HEK293 (cell line): ENCODE data around the gene CNBP.

Experiments used
- CTCF ChIA-PET: fragments of 350-600 bp; formaldehyde crosslinking; extraction: SDS; loops from one replicate; lab custom pipeline; 2021; ENCODE audit warnings: antibody characterized with exemption; lab: Yijun Ruan, JAX
- POLR2A ChIA-PET: fragments of 300-600 bp; formaldehyde crosslinking; extraction: SDS; loops from one replicate; lab custom pipeline; 2020; ENCODE audit warnings: antibody characterized with exemption, inconsistent platforms; lab: Yijun Ruan, JAX
- H3K27ac ChIP-seq: fragments of 200-500 bp; sonication (Bioruptor generic); 2 replicates; pipeline ENCODE4 v1.5.1; 2014; ENCODE audit warnings: low read depth, low read length, control low read depth, inconsistent platforms; ENCODE audit errors: extremely low read depth
- H3K36me3 ChIP-seq, 2 experiments: fragments of 200-500 bp in 1 of 2; sonication (Bioruptor generic) in 1 of 2; 1 replicate in 1 of 2; 2 replicates in 1 of 2; pipeline ENCODE4 v1.5.1; 2014 to 2017; ENCODE audit warnings: inconsistent platforms in 2 of 2, low read length in 2 of 2; ENCODE audit not compliant: control insufficient read depth in 2 of 2, insufficient read depth in 1 of 2
- H3K4me1 ChIP-seq: fragments of 200-500 bp; sonication (Bioruptor generic); 2 replicates; pipeline ENCODE4 v1.5.1; 2014; ENCODE audit warnings: mild to moderate bottlenecking, low read length, inconsistent platforms; ENCODE audit not compliant: control insufficient read depth, insufficient read depth
- H3K4me3 ChIP-seq: 2 replicates; pipeline ENCODE4 v1.5.1; 2011; ENCODE audit warnings: low read depth, mild to moderate bottlenecking, control low read depth, low read length, moderate library complexity
- H3K9me3 ChIP-seq: fragments of 200-500 bp; sonication (Bioruptor generic); 2 replicates; pipeline ENCODE4 v1.5.1; 2014; ENCODE audit warnings: low read depth, low read length, inconsistent platforms; ENCODE audit not compliant: control insufficient read depth, insufficient read depth
- GLIS1 ChIP-seq: fragments of 450-650 bp; formaldehyde crosslinking; IDR thresholded peaks from 2 replicates; pipeline ENCODE4 v1.5.1; 2016; ENCODE audit warnings: missing biosample characterization, missing genetic modification characterization
- GLIS2 ChIP-seq: fragments of 450-650 bp; formaldehyde crosslinking; IDR thresholded peaks from 2 replicates; pipeline ENCODE4 v1.5.1; 2016; ENCODE audit warnings: missing biosample characterization, missing genetic modification characterization
- KLF1 ChIP-seq: fragments of 450-650 bp; formaldehyde crosslinking; IDR thresholded peaks from 2 replicates; pipeline ENCODE4 v1.5.1; 2016; ENCODE audit warnings: missing biosample characterization, missing genetic modification characterization
- KLF8 ChIP-seq: fragments of 450-650 bp; formaldehyde crosslinking; IDR thresholded peaks from 2 replicates; pipeline ENCODE4 v1.5.1; 2016; ENCODE audit warnings: missing biosample characterization, missing genetic modification characterization
- PATZ1 ChIP-seq: fragments of 450-650 bp; formaldehyde crosslinking; IDR thresholded peaks from 2 replicates; pipeline ENCODE4 v1.5.1; 2016; ENCODE audit warnings: missing biosample characterization, missing genetic modification characterization
- PRDM6 ChIP-seq: fragments of 450-650 bp; formaldehyde crosslinking; IDR thresholded peaks from 2 replicates; pipeline ENCODE4 v1.5.1; 2017; ENCODE audit warnings: missing biosample characterization, missing genetic modification characterization
- SP2 ChIP-seq: fragments of 450-650 bp; formaldehyde crosslinking; IDR thresholded peaks from 2 replicates; pipeline ENCODE4 v1.5.1; 2016; ENCODE audit warnings: missing biosample characterization, missing genetic modification characterization
- TCF7L2 ChIP-seq: IDR thresholded peaks from 2 replicates; pipeline ENCODE4 v1.6.1; 2011; ENCODE audit warnings: low read depth, mild to moderate bottlenecking, inconsistent platforms, low read length, moderate library complexity, borderline replicate concordance
- ZBTB17 ChIP-seq: fragments of 450-650 bp; formaldehyde crosslinking; IDR thresholded peaks from 2 replicates; pipeline ENCODE4 v1.5.1; 2016; ENCODE audit warnings: missing biosample characterization, missing genetic modification characterization
- ZBTB8A ChIP-seq: fragments of 450-650 bp; formaldehyde crosslinking; IDR thresholded peaks from 2 replicates; pipeline ENCODE4 v1.5.1; 2016; ENCODE audit warnings: missing biosample characterization, missing genetic modification characterization
- ZFHX2 ChIP-seq: fragments of 450-650 bp; formaldehyde crosslinking; conservative IDR thresholded peaks from 2 replicates; pipeline ENCODE4 v1.5.1; 2016; ENCODE audit warnings: missing biosample characterization, missing genetic modification characterization
- ZNF138 ChIP-seq: fragments of 450-650 bp; formaldehyde crosslinking; IDR thresholded peaks from 2 replicates; pipeline ENCODE4 v1.5.1; 2016; ENCODE audit warnings: missing biosample characterization, missing genetic modification characterization, borderline replicate concordance
- ZNF423 ChIP-seq: fragments of 450-650 bp; formaldehyde crosslinking; IDR thresholded peaks from 2 replicates; pipeline ENCODE4 v1.5.1; 2016; ENCODE audit warnings: missing biosample characterization, missing genetic modification characterization
- ZNF48 ChIP-seq: fragments of 450-650 bp; formaldehyde crosslinking; IDR thresholded peaks from 2 replicates; pipeline ENCODE4 v1.5.1; 2016; ENCODE audit warnings: missing biosample characterization, missing genetic modification characterization
- ZNF558 ChIP-seq: fragments of 450-650 bp; formaldehyde crosslinking; IDR thresholded peaks from 2 replicates; pipeline ENCODE4 v1.5.1; 2016; ENCODE audit warnings: missing biosample characterization, missing genetic modification characterization
- ZNF600 ChIP-seq: fragments of 450-650 bp; formaldehyde crosslinking; IDR thresholded peaks from 2 replicates; pipeline ENCODE4 v1.5.1; 2016; ENCODE audit warnings: missing biosample characterization, missing genetic modification characterization
- ZNF792 ChIP-seq: fragments of 450-650 bp; formaldehyde crosslinking; IDR thresholded peaks from 2 replicates; pipeline ENCODE4 v1.5.1; 2016; ENCODE audit warnings: missing biosample characterization, missing genetic modification characterization
- TF ChIP-seq, protein P1 (sequence below): fragments of 450-650 bp; formaldehyde crosslinking; IDR thresholded peaks from 2 replicates; pipeline ENCODE4 v1.5.1; 2017; ENCODE audit warnings: missing biosample characterization, mild to moderate bottlenecking, missing genetic modification characterization, moderate library complexity
- TF ChIP-seq, protein P2 (sequence below): fragments of 450-650 bp; formaldehyde crosslinking; conservative IDR thresholded peaks from 2 replicates; pipeline ENCODE4 v1.5.1; 2016; ENCODE audit warnings: low read depth, missing biosample characterization, missing genetic modification characterization

Gene CNBP

DNA sequence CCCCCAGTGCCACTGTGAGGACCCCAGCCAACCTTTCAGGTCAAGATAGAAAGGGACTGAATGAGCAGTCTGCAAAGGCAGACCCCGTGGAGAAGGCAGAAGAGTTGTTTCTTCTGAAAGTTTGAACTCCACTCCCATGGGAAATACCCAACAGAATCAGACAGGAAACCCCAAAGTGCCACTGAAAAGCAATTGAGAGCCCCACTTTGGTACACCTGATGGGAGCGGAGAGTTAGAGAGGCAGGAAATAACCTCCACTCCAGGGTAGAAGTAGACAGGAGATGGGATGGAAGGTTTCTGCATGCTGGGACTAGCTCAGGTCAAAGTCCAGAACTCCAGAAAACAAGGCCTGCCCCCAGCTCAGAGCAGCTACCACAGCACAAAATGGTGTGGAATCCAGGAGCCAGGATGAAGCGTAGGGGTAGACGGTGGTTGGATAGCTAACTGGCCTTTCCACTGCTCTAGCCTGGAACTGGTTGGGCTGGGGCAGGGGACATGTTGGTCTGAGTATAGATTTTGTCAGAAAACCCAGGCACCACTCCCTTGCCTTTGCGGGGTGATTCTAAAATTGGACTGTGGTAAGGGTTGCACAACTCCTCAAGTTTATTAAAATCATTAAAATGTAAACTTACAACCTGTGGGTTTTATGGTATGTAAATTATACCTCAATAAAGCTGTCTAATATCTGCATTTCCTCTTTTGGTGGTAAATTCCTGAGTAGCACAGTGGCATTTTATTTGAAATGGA is 60.2 kb downstream of the CNBP start:
- peaks cover 0 to 14% of the 10 kb centered on the region in 2 experiments; a peak in 1 of 3 replicates for H3K36me3 ChIP-seq
- no peak overlapping the region for H3K27ac ChIP-seq
- CTCF ChIA-PET = interaction anchor here (0.5 to 0.7 kb wide), 2 partner anchors 12 to 38 kb away, joined by 3 read pairs; no protein-coding TSS in a partner anchor
- H3K9me3 ChIP-seq = no peaks in the 10 kb centered on the region
- TF ChIP-seq ZBTB17 (tag by site-specific recombination) (peak; percentile 78), ZBTB8A (tag by site-specific recombination) (no peak), ZNF600 (peak; percentile 56), ZNF138 (tag by site-specific recombination) (no peak)
- TF ChIP-seq, protein P1, sequence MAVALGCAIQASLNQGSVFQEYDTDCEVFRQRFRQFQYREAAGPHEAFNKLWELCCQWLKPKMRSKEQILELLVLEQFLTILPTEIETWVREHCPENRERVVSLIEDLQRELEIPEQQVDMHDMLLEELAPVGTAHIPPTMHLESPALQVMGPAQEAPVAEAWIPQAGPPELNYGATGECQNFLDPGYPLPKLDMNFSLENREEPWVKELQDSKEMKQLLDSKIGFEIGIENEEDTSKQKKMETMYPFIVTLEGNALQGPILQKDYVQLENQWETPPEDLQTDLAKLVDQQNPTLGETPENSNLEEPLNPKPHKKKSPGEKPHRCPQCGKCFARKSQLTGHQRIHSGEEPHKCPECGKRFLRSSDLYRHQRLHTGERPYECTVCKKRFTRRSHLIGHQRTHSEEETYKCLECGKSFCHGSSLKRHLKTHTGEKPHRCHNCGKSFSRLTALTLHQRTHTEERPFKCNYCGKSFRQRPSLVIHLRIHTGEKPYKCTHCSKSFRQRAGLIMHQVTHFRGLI (tag by site-specific recombination) = peak; percentile 92
- TF ChIP-seq, all 188 proteins: peak for 3
- Histone ChIP-seq H3K4me3 (no peak overlapping the region), H3K4me1 (peaks cover 9% of the 10 kb centered on the region)
- POLR2A ChIA-PET = no interaction called here

DNA sequence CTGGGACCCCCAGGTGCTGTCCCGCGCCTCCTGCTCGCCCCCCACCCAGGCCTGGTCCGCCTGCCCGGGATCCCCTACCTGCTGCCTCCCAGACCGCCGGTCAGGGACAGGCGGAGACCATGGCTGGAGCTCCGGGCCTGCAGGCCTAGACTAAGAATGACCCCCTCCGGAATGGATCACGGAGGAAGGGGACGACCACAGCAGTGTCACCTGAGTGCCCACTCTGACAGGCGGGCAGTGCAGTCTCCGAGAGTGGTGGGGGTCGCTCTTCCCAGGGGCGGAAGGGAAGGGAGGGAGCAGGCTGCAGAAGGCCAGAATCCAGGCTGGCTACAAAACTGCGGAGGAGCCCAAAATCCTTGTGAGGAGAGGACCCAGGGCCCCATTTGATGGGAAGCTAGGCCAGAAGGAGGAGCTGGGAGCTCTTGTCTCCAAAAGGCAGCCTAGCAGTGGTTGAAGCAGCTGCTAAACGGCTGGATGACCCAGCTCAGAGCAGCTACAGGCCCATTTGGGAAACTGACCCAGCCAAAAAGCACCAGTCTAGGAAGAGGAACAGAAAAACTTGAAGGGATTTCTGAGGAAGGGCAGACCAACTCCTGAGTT is 61.2 kb downstream of the CNBP start:
- Histone ChIP-seq H3K27ac (no peak overlapping the region), H3K36me3 (peaks cover 0 to 12% of the 10 kb centered on the region in 2 experiments; a peak in 1 of 3 replicates), H3K4me1 (peaks cover 9% of the 10 kb centered on the region), H3K9me3 (no peaks in the 10 kb centered on the region), H3K4me3 (no peak overlapping the region)
- CTCF ChIA-PET = interaction anchor here (1.1 to 1.9 kb wide), 3 partner anchors 70 to 152 kb away, joined by 3 to 8 read pairs (median 5); no protein-coding TSS in a partner anchor
- TF ChIP-seq TCF7L2 (no peak), GLIS2 (tag by site-specific recombination) (0 out of 2 replicates have a peak, but pooled peaks have one; percentile 39)
- POLR2A ChIA-PET = interaction anchor here (0.6 to 2.3 kb wide), 9 partner anchors 9 to 367 kb away, joined by 3 to 13 read pairs (median 4); partner anchors contain the start of gene COPG1

GRCh38 chr3:129121792-129122411 is 61.8 kb downstream of the CNBP start, which contains the start of gene RAB43:
RAB43 (minus strand) TSS chr3:129121804; CDS start chr3:129121489, 315 bp downstream.
- Histone ChIP-seq H3K4me3 (peak within 1 kb of the TSS; percentile 68), H3K36me3 (peaks cover 0 to 9% of the 10 kb centered on the region in 2 experiments; a peak in 1 of 3 replicates), H3K27ac (peak within 1 kb of the TSS; percentile 46; the same call in 1 of the 2 replicates), H3K9me3 (no peaks in the 10 kb centered on the region), H3K4me1 (peaks cover 9% of the 10 kb centered on the region)
- ChIA-PET POLR2A (interaction anchor here (0.6 to 2.3 kb wide), 15 partner anchors 8 to 366 kb away, joined by 3 to 13 read pairs (median 4); partner anchors contain the start of genes CFAP92 and COPG1), CTCF (interaction anchor here (0.6 to 1.9 kb wide), 4 partner anchors 21 to 151 kb away, joined by 3 to 8 read pairs (median 4); no protein-coding TSS in a partner anchor)
- TF ChIP-seq ZFHX2 (tag by site-specific recombination) = peak; percentile 98
- peak; percentile 76 for TF ChIP-seq ZBTB17 (tag by site-specific recombination)
- no peak for TF ChIP-seq ZNF423
- TF ChIP-seq, protein P2, sequence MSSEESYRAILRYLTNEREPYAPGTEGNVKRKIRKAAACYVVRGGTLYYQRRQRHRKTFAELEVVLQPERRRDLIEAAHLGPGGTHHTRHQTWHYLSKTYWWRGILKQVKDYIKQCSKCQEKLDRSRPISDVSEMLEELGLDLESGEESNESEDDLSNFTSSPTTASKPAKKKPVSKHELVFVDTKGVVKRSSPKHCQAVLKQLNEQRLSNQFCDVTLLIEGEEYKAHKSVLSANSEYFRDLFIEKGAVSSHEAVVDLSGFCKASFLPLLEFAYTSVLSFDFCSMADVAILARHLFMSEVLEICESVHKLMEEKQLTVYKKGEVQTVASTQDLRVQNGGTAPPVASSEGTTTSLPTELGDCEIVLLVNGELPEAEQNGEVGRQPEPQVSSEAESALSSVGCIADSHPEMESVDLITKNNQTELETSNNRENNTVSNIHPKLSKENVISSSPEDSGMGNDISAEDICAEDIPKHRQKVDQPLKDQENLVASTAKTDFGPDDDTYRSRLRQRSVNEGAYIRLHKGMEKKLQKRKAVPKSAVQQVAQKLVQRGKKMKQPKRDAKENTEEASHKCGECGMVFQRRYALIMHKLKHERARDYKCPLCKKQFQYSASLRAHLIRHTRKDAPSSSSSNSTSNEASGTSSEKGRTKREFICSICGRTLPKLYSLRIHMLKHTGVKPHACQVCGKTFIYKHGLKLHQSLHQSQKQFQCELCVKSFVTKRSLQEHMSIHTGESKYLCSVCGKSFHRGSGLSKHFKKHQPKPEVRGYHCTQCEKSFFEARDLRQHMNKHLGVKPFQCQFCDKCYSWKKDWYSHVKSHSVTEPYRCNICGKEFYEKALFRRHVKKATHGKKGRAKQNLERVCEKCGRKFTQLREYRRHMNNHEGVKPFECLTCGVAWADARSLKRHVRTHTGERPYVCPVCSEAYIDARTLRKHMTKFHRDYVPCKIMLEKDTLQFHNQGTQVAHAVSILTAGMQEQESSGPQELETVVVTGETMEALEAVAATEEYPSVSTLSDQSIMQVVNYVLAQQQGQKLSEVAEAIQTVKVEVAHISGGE (tag by site-specific recombination) = no peak
- no peak for TF ChIP-seq PRDM6
- TF ChIP-seq ZNF48 (tag by site-specific recombination) = no peak
- peak; percentile 100 for TF ChIP-seq KLF8
- TF ChIP-seq ZBTB8A (tag by site-specific recombination) = peak; percentile 55
- TF ChIP-seq PATZ1 = peak; percentile 65; the same call in 1 of the 2 replicates
- TF ChIP-seq KLF1 = peak; percentile 91
- TF ChIP-seq ZNF558 = no peak
- TF ChIP-seq GLIS1 (tag by site-specific recombination) = peak; percentile 63
- TF ChIP-seq ZNF792 = no peak
- peak; percentile 89 for TF ChIP-seq SP2 (tag by site-specific recombination)
